ENCODE results near the gene PLLP.
"Not testable (repeated sequence)": the region's sequence is repeated elsewhere in the genome, so short reads cannot be mapped to it uniquely, and the experiment has no call there.

DNA sequence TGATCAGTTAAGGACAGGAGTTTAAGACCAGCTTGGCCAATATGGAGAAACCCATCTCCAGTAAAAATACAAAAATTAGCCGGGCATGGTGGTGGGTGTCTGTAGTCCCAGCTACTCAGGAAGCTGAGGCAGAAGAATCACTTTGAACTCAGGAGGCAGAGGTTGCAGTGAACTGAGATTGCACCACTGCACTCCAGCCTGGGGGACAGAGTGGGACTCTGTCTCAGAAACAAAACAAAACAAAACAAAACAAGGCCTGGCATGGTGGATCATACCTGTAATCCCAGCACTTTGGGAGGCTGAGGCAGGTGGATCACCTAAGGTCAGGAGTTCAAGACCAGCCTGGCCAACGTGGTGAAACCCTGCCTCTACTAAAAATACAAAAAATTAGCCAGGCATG lies 17.1 kb downstream of the PLLP start:
- not testable (repeated sequence) for TF ChIP-seq POLR2A (IDR thresholded peaks at IDR 0.05; ENCODE audit: low read depth, low read length); TAF1 (IDR thresholded peaks at IDR 0.05; ENCODE audit: borderline replicate concordance, low read depth, low read length); POLR2AphosphoS5 (IDR thresholded peaks at IDR 0.05; ENCODE audit: low read depth, low read length)

All from GM12892 (cell line).